HL-60 (cell line): ENCODE results near the gene CYP4F3.

ENCODE experiments used
- DNase-seq, 2 experiments: peaks; one replicate each; pipeline ENCODE4 v3.0.0-alpha.2; 2010 to 2020; ENCODE audit warnings: low read depth in 1 of 2, low spot score in 1 of 2
- H3K27ac ChIP-seq: fragments of 250-450 bp; sonication (Bioruptor Pico); replicated peaks from 2 replicates; pipeline ENCODE4 v1.5.1; 2020; ENCODE audit warnings: mild to moderate bottlenecking, moderate library complexity
- H3K27me3 ChIP-seq: fragments of 250-450 bp; sonication (Bioruptor Pico); 2 replicates; pipeline ENCODE4 v1.5.1; 2021; ENCODE audit warnings: mild to moderate bottlenecking, moderate library complexity; ENCODE audit not compliant: insufficient read depth, poor library complexity, severe bottlenecking
- H3K4me3 ChIP-seq: replicated peaks from 2 replicates; pipeline ENCODE4 v1.5.1; 2011; ENCODE audit warnings: mild to moderate bottlenecking, control low read depth, low read length; ENCODE audit not compliant: insufficient read depth
- GABPA ChIP-seq: IDR thresholded peaks from 2 replicates; pipeline ENCODE4 v1.6.1; 2012; ENCODE audit warnings: low read depth
- POLR2AphosphoS5 ChIP-seq: IDR thresholded peaks from 2 replicates; pipeline ENCODE4 v1.6.1; 2012; ENCODE audit warnings: low read depth
- SPI1 ChIP-seq: IDR thresholded peaks from 2 replicates; pipeline ENCODE4 v1.6.1; 2012; ENCODE audit warnings: low read depth, mild to moderate bottlenecking, borderline replicate concordance
- TF ChIP-seq, protein P1 (sequence below): IDR thresholded peaks from one replicate; pipeline ENCODE4 v1.5.1; 2011; ENCODE audit warnings: low read length, control low read depth, inconsistent platforms; ENCODE audit not compliant: insufficient read depth
- TF ChIP-seq, protein P2 (sequence below): IDR thresholded peaks from 2 replicates; pipeline ENCODE4 v1.6.1; 2012; ENCODE audit warnings: low read depth; ENCODE audit not compliant: insufficient replicate concordance

The CYP4F3 gene

DNA sequence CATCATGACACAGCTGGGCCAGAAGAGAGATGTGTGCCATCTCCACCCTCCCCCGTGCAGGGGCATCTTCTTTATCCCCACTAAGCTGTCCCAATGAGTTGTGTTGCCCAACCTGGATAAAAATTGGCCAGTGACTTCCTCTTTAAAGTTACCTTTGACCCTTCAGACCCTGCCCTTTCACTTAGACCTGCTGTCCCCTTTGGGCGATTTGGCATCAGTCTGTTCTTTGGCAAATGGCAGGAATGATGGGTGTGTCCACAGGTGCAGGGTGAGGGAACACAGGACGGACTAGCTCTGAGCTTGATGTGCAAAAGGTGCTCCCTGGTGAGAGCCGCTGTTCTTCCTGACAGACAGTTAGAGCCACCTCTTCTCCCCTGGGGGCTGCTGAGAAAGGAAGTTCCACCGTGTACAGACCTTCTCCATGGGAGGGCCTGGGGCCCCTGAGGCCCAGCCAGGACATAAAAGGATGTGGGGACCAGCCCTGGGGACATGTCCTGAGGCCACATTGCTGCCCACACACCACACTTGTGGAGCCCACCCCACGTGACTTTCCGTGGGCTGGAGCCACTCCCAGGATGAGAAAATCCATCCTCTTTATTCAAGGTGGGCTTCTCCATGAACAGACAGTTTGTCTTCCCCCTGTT is 23.9 kb upstream of the CYP4F3 start:
- no peak for DNase-seq
- Histone ChIP-seq H3K4me3 (no peak overlapping the region), H3K27me3 (no peaks in the 10 kb centered on the region), H3K27ac (no peak overlapping the region)
- no peak for TF ChIP-seq GABPA
- TF ChIP-seq, protein P1, sequence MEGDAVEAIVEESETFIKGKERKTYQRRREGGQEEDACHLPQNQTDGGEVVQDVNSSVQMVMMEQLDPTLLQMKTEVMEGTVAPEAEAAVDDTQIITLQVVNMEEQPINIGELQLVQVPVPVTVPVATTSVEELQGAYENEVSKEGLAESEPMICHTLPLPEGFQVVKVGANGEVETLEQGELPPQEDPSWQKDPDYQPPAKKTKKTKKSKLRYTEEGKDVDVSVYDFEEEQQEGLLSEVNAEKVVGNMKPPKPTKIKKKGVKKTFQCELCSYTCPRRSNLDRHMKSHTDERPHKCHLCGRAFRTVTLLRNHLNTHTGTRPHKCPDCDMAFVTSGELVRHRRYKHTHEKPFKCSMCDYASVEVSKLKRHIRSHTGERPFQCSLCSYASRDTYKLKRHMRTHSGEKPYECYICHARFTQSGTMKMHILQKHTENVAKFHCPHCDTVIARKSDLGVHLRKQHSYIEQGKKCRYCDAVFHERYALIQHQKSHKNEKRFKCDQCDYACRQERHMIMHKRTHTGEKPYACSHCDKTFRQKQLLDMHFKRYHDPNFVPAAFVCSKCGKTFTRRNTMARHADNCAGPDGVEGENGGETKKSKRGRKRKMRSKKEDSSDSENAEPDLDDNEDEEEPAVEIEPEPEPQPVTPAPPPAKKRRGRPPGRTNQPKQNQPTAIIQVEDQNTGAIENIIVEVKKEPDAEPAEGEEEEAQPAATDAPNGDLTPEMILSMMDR = no peak
- TF ChIP-seq POLR2AphosphoS5 = no peak
- TF ChIP-seq, protein P2, sequence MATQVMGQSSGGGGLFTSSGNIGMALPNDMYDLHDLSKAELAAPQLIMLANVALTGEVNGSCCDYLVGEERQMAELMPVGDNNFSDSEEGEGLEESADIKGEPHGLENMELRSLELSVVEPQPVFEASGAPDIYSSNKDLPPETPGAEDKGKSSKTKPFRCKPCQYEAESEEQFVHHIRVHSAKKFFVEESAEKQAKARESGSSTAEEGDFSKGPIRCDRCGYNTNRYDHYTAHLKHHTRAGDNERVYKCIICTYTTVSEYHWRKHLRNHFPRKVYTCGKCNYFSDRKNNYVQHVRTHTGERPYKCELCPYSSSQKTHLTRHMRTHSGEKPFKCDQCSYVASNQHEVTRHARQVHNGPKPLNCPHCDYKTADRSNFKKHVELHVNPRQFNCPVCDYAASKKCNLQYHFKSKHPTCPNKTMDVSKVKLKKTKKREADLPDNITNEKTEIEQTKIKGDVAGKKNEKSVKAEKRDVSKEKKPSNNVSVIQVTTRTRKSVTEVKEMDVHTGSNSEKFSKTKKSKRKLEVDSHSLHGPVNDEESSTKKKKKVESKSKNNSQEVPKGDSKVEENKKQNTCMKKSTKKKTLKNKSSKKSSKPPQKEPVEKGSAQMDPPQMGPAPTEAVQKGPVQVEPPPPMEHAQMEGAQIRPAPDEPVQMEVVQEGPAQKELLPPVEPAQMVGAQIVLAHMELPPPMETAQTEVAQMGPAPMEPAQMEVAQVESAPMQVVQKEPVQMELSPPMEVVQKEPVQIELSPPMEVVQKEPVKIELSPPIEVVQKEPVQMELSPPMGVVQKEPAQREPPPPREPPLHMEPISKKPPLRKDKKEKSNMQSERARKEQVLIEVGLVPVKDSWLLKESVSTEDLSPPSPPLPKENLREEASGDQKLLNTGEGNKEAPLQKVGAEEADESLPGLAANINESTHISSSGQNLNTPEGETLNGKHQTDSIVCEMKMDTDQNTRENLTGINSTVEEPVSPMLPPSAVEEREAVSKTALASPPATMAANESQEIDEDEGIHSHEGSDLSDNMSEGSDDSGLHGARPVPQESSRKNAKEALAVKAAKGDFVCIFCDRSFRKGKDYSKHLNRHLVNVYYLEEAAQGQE = no peak
- TF ChIP-seq SPI1 = no peak

DNA sequence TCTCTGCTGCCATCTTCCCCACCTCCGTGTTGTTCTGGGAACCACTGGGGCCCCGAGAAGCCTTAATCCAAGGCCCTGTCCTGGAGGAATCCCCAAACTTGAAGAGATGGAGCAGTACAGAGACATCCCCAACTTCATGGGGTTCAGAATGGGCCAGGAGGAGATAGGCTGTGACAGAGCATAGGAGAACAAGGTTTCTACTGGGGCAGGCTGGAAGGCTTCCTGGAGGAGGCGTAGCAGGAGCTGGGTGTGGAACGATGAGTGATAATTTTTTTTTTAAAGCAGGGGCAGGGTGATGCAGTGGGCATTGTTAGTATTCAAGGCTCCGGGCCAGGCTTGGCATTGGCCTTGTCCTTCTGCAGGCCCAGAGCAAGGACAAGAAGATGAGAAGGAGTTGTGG is 22.4 kb upstream of the CYP4F3 start:
- H3K27ac ChIP-seq = no peak overlapping the region
- TF ChIP-seq, protein P2 = no peak
- no peak overlapping the region for H3K4me3 ChIP-seq
- DNase-seq = no peak
- H3K27me3 ChIP-seq = no peaks in the 10 kb centered on the region

DNA sequence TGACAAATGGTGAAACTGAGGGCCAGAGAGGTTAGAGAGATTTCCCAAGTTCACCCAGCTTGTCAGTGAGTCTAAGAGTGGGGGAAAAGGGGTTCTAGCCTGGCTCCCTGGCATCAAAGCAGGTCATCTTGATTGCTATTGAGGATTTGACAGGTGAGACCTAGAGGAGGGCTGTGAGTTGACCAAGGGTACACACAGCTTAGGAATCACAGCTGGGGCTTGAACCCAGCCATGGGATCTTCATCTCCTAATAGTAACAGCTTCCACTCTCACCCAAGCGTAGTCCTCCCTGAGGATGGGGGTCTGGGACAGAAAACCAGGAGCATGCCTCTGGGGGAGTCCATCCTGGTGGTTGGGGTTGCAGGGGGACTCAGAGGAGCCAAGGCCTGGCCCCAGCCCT is 18.9 kb upstream of the CYP4F3 start:
- Histone ChIP-seq H3K27ac (no peak overlapping the region), H3K27me3 (no peaks in the 10 kb centered on the region), H3K4me3 (no peak overlapping the region)
- no peak for DNase-seq
- TF ChIP-seq POLR2AphosphoS5 (no peak), GABPA (no peak)
- TF ChIP-seq, protein P1 = no peak
- TF ChIP-seq, protein P2 = no peak

DNA sequence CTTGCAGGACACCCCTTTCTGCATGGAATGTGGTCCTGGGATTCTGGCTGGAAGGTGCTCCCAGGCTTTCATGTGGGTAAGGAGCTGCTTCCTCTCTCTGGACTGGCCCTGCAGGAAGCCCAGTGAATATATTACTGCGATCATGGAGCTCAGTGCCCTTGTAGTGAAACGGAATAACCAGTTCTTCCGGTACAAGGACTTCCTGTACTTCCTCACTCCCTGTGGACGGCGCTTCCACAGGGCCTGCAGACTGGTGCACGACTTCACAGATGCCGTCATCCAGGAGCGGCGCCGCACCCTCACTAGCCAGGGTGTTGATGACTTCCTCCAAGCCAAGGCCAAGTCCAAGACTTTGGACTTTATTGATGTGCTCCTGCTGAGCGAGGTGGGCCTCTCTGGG is 17.7 kb upstream of the CYP4F3 start:
- H3K4me3 ChIP-seq = no peak overlapping the region
- H3K27ac ChIP-seq = no peak overlapping the region

More for the DNA sequence above, 17.7 kb upstream of the CYP4F3 start:
- DNase-seq = no peak
- TF ChIP-seq POLR2AphosphoS5 (no peak), SPI1 (no peak), GABPA (no peak)
- TF ChIP-seq, protein P2 = no peak
- TF ChIP-seq, protein P1 = no peak
- H3K27me3 ChIP-seq = no peaks in the 10 kb centered on the region
